Calu3 (cell line): ENCODE measurements around the gene F8. TPM values are rescaled to one million over a fixed set of nuclear protein-coding genes. Genes with fewer than 3 reads are reported as not detected.
"Not testable (repeated sequence)": the region's sequence is repeated elsewhere in the genome, so short reads cannot be mapped to it uniquely, and the experiment has no call there.

Source experiments
- BruUV-seq: library from RNA; stranded (reverse); fragments of 400-500 nt; replicated peaks from 2 replicates; lab custom pipeline; 2021; lab: Mats Ljungman, UMichigan
- CTCF ChIA-PET: fragments of 300-600 bp; sonication (Branson Sonifier 250); formaldehyde crosslinking; loops from one replicate; lab custom pipeline; 2022; ENCODE audit warnings: antibody characterized with exemption; lab: Charles Lee
- DNase-seq: peaks from one replicate; pipeline ENCODE4 v3.0.0; 2022
- H3K27ac Mint-ChIP-seq: one replicate; pipeline ENCODE4 v1.8.0; 2022; ENCODE audit warnings: mixed read lengths; ENCODE audit not compliant: unreplicated experiment
- H3K27me3 Mint-ChIP-seq: one replicate; pipeline ENCODE4 v1.8.0; 2022; ENCODE audit warnings: mixed read lengths; ENCODE audit not compliant: unreplicated experiment
- H3K36me3 Mint-ChIP-seq: one replicate; pipeline ENCODE4 v1.8.0; 2022; ENCODE audit warnings: mild to moderate bottlenecking, moderate library complexity, mixed read lengths; ENCODE audit not compliant: insufficient read depth, unreplicated experiment
- H3K4me1 Mint-ChIP-seq: one replicate; pipeline ENCODE4 v1.8.0; 2022; ENCODE audit warnings: mild to moderate bottlenecking, low read depth, mixed read lengths; ENCODE audit not compliant: unreplicated experiment
- H3K4me3 Mint-ChIP-seq: one replicate; pipeline ENCODE4 v1.8.0; 2022; ENCODE audit warnings: mild to moderate bottlenecking, low read depth, moderate library complexity, mixed read lengths; ENCODE audit not compliant: unreplicated experiment
- H3K9me3 Mint-ChIP-seq: one replicate; pipeline ENCODE4 v1.8.0; 2022; ENCODE audit warnings: low read depth, mixed read lengths; ENCODE audit not compliant: unreplicated experiment
- intact Hi-C: fragments of 100-400 bp; cut with micrococcal nuclease; formaldehyde crosslinking; loops from one replicate; pipeline ENCODE4 v1.10.0; 2022; ENCODE audit not compliant: unreplicated experiment
- total RNA-seq: library from RNA; stranded (reverse); gene quantifications from 2 replicates; pipeline ENCODE4 v1.2.3, GENCODE V29; 2022
- TF ChIP-seq, protein P1 (sequence below): fragments of 200-600 bp; IDR thresholded peaks from one replicate; pipeline ENCODE4 v1.8.0; 2022; ENCODE audit warnings: antibody characterized with exemption; ENCODE audit not compliant: unreplicated experiment

Gene F8
- total RNA-seq, 1 experiment from 2014 or later, result 1.6 TPM

DNA sequence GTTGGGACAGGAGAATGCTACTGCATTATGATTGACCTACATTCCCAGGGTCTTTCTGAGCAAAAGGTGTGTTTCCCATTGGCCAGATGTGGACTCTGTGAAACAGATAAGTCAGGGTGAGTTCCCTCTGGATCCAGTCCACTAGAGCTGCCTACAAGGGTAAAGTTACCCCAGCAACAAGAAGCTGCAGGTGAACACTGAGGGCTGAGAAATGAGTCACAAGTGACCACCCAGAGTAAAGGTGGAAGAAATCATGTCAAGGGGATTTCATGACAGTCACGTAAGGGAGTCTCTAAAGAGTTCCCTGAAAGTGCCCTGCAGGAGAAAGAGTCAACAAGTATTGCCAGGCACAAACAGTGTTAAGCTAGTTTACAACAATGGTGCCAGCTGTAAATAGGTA lies 120.1 kb downstream of the F8 start:
- intact Hi-C loops, result no loop called here
- Mint-ChIP-seq H3K36me3 (no peaks in the 10 kb centered on the region), H3K9me3 (no peaks in the 10 kb centered on the region), H3K27ac (no peak overlapping the region), H3K27me3 (peaks cover 23% of the 10 kb centered on the region), H3K4me3 (no peak overlapping the region), H3K4me1 (no peaks in the 10 kb centered on the region)
- no peak for DNase-seq
- CTCF ChIA-PET, result no interaction called here
- BruUV-seq, result no TSS peak
- TF ChIP-seq, protein P1, sequence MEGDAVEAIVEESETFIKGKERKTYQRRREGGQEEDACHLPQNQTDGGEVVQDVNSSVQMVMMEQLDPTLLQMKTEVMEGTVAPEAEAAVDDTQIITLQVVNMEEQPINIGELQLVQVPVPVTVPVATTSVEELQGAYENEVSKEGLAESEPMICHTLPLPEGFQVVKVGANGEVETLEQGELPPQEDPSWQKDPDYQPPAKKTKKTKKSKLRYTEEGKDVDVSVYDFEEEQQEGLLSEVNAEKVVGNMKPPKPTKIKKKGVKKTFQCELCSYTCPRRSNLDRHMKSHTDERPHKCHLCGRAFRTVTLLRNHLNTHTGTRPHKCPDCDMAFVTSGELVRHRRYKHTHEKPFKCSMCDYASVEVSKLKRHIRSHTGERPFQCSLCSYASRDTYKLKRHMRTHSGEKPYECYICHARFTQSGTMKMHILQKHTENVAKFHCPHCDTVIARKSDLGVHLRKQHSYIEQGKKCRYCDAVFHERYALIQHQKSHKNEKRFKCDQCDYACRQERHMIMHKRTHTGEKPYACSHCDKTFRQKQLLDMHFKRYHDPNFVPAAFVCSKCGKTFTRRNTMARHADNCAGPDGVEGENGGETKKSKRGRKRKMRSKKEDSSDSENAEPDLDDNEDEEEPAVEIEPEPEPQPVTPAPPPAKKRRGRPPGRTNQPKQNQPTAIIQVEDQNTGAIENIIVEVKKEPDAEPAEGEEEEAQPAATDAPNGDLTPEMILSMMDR, result no peak

DNA sequence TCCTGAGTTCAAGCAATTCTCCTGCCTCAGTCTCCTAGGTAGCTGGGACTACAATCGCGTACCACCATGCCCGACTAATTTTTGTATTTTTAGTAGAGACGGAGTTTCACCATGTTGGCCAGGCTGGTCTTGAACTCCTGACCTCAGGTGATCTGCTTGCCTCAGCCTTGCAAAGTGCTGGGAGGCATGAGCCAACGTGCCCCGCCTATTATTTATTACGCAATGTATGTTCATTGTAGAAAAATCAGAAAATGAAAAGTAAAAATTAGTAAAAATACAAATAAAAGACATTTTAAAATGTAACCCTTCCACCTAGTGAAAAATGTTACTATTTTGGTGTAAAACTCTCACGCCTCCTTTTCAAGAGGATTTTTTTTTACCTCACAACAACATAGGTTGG lies 122.2 kb downstream of the F8 start:
- H3K9me3 Mint-ChIP-seq, result no peaks in the 10 kb centered on the region
- TF ChIP-seq, protein P1, result no peak
- no peaks in the 10 kb centered on the region for H3K4me1 Mint-ChIP-seq
- H3K27ac Mint-ChIP-seq, result no peak overlapping the region
- H3K27me3 Mint-ChIP-seq, result peaks cover 41% of the 10 kb centered on the region
- DNase-seq, result no peak
- intact Hi-C loops, result no loop called here
- no TSS peak for BruUV-seq
- no peaks in the 10 kb centered on the region for H3K36me3 Mint-ChIP-seq
- CTCF ChIA-PET, result no interaction called here
- no peak overlapping the region for H3K4me3 Mint-ChIP-seq

DNA sequence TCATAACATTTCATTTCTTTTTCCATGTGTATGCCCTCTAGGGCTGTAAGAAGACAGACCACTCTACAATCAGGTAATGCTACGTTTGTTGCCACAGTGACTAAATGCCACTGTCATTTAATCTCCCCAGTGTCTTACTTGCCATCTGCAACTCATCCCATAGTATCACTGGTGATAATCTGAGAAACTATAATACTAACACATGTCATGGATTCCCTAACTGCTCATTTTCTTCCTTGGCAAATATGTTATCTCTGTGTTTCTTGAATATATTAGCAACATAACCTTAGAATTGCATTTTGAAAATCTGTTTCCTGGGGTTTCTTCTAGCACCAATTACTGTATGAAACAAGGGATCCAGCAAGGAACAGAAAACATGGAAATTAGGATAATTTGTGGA lies 130.2 kb downstream of the F8 start:
- intact Hi-C loops, result no loop called here
- Mint-ChIP-seq H3K36me3 (no peaks in the 10 kb centered on the region), H3K27ac (no peak overlapping the region), H3K4me3 (no peak overlapping the region), H3K27me3 (peaks cover 28% of the 10 kb centered on the region), H3K9me3 (no peaks in the 10 kb centered on the region), H3K4me1 (no peaks in the 10 kb centered on the region)
- DNase-seq, result no peak
- CTCF ChIA-PET, result no interaction called here
- no TSS peak for BruUV-seq
- TF ChIP-seq, protein P1, result no peak

DNA sequence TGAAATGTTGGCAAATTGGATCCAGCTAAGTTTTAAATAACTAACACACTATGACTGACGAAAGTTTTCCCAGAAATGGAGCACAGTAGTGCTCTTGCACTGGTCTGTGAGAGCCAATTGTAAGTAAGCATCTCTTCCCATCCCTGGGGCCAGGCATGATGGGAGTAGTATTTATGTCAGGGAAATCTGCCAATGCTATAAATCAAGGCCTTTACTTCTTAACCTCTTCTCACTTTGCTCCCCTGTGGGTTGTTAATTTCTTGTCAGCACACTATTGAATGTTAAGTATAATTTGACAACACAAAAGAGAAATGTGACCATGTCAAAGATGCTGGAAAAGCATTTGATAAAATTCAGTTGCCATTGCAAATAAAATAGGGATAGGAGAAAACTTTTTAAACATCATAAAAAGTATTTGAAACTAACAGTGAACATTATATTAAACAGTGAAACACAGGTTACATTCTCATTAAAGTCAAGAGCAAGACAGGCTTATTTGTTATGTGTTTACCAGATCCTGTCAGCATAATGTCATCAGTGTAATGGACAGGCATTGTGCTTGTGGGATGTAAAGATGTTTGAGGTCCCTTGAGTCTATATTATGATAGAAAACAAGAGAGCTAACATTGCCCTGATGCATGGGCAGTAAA lies 131.4 kb downstream of the F8 start:
- Mint-ChIP-seq H3K4me1 (no peaks in the 10 kb centered on the region), H3K27me3 (peaks cover 17% of the 10 kb centered on the region), H3K9me3 (no peaks in the 10 kb centered on the region), H3K27ac (no peak overlapping the region), H3K4me3 (no peak overlapping the region), H3K36me3 (no peaks in the 10 kb centered on the region)
- TF ChIP-seq, protein P1, result no peak
- no TSS peak for BruUV-seq
- intact Hi-C loops, result no loop called here
- CTCF ChIA-PET, result no interaction called here
- no peak for DNase-seq

DNA sequence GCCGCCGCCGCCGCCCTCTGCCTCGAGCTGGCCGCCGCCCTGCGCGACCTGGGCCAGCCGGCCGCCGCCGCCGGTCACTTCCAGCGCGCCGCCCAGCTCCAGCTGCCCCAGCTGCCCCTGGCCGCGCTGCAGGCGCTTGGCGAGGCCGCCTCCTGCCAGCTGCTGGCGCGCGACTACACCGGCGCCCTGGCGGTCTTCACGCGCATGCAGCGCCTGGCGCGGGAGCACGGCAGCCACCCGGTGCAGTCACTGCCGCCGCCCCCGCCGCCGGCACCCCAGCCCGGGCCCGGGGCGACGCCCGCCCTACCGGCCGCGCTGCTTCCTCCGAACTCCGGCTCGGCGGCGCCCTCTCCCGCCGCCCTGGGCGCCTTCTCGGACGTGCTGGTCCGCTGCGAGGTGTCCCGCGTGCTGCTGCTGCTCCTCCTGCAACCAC lies 135.7 kb downstream of the F8 start:
- CTCF ChIA-PET, H3K27me3 Mint-ChIP-seq, H3K4me3 Mint-ChIP-seq, H3K27ac Mint-ChIP-seq, H3K9me3 Mint-ChIP-seq, H3K36me3 Mint-ChIP-seq, H3K4me1 Mint-ChIP-seq, intact Hi-C loops, DNase-seq, BruUV-seq: not testable (repeated sequence)

DNA sequence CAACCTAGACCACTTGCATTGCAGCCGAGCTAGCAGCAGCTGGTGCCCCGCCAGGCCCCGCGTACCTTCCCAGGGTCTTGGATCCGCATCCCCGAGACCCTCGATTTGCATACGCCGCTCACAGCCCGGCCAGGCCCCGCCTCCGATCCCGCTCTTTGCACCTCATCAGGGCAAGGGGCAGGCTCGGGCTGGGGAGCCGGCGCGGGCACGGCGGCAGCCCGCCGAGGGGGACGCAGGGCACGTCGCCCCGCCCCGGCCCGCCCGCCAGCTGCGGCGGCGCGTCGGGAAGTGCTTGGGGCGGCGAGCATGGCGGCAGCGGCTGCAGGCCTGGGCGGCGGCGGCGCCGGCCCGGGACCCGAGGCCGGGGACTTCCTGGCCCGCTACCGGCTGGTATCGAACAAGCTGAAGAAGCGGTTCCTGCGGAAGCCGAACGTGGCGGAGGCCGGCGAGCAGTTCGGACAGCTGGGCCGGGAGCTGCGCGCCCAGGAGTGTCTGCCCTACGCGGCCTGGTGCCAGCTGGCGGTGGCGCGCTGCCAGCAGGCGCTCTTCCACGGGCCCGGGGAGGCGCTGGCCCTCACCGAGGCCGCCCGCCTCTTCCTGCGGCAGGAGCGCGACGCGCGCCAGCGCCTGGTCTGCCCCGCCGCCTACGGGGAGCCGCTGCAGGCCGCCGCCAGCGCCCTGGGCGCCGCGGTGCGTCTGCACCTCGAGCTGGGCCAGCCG lies 136.3 kb downstream of the F8 start, which contains the start of gene F8A1:
F8A1 (plus strand) TSS at position 287 of the 720 bp plus-strand sequence; CDS start at position 307, 20 bp downstream.
- CTCF ChIA-PET, BruUV-seq: not testable (repeated sequence)

More for the DNA sequence above, 136.3 kb downstream of the F8 start, which contains the start of gene F8A1:
- H3K27ac Mint-ChIP-seq, H3K27me3 Mint-ChIP-seq, H3K4me1 Mint-ChIP-seq, DNase-seq, intact Hi-C loops, H3K4me3 Mint-ChIP-seq, H3K36me3 Mint-ChIP-seq, H3K9me3 Mint-ChIP-seq: not testable (repeated sequence)
